Activated CD8-positive, alpha-beta memory T cell treated with anti-CD3 and anti-CD28 coated beads for 36 hours (primary cell): ENCODE results near the gene RPAP3. TPM values are rescaled to one million over a fixed set of nuclear protein-coding genes. Genes with fewer than 3 reads are reported as not detected.
"Not testable (repeated sequence)": the region's sequence is repeated elsewhere in the genome, so short reads cannot be mapped to it uniquely, and the experiment has no call there.

Experiments
- CTCF ChIA-PET: fragments of 350-600 bp; sonication (Branson Sonifier 250); formaldehyde crosslinking; loops from one replicate; lab custom pipeline; 2021; ENCODE audit warnings: antibody characterized with exemption; lab: Charles Lee
- POLR2A ChIA-PET: fragments of 350-600 bp; sonication (Branson Sonifier 250); formaldehyde crosslinking; loops from one replicate; lab custom pipeline; 2021; ENCODE audit warnings: antibody characterized with exemption; lab: Charles Lee
- total RNA-seq, 2 experiments: library from RNA; stranded (reverse); gene quantifications; one replicate each; pipeline ENCODE4 v1.2.3, GENCODE V29; 2021

RPAP3 gene
- total RNA-seq, 2 experiments from 2014 or later: 52.0 to 55.2 TPM

- ChIA-PET CTCF (interaction anchor here (0.6 to 1.8 kb wide), 8 partner anchors 15 to 1221 kb away, joined by 3 to 7 read pairs (median 4); no protein-coding TSS in a partner anchor), POLR2A (no interaction called here)
Measured at GRCh38 chr12:47651368-47652254, 54.2 kb downstream of the RPAP3 start.

- ChIA-PET CTCF (interaction anchor here (1.8 kb wide), 1 partner anchor 36 kb away, joined by 7 read pairs; no protein-coding TSS in a partner anchor), POLR2A (no interaction called here)
Measured at GRCh38 chr12:47650469-47650868, 55.4 kb downstream of the RPAP3 start.

- POLR2A ChIA-PET: no interaction called here
- CTCF ChIA-PET: interaction anchor here (1.4 to 1.5 kb wide), 2 partner anchors 66 to 189 kb away, joined by 3 to 6 read pairs; no protein-coding TSS in a partner anchor
Measured at GRCh38 chr12:47649381-47649780, 56.4 kb downstream of the RPAP3 start.

GRCh38 chr12:47648056-47648579 lies 57.7 kb downstream of the RPAP3 start:
- POLR2A ChIA-PET: no interaction called here
- CTCF ChIA-PET: interaction anchor here (1.5 kb wide), 1 partner anchor 67 kb away, joined by 6 read pairs; no protein-coding TSS in a partner anchor

- POLR2A ChIA-PET, CTCF ChIA-PET: not testable (repeated sequence)
Measured at GRCh38 chr12:47642310-47642709, 63.5 kb downstream of the RPAP3 start.

- ChIA-PET POLR2A (interaction anchor here (0.6 kb wide), 1 partner anchor 515 kb away, joined by 4 read pairs; no protein-coding TSS in a partner anchor), CTCF (interaction anchor here (1.3 to 2.3 kb wide), 2 partner anchors 15 to 20 kb away, joined by 3 to 6 read pairs; no protein-coding TSS in a partner anchor)
Measured at GRCh38 chr12:47636908-47637780, 68.7 kb downstream of the RPAP3 start.

GRCh38 chr12:47635770-47636169 lies 70.1 kb downstream of the RPAP3 start:
- POLR2A ChIA-PET: not testable (repeated sequence)
- CTCF ChIA-PET: interaction anchor here (2.3 kb wide), 1 partner anchor 16 kb away, joined by 6 read pairs; no protein-coding TSS in a partner anchor

GRCh38 chr12:47634127-47634526 lies 71.7 kb downstream of the RPAP3 start:
- POLR2A ChIA-PET: no interaction called here
- CTCF ChIA-PET: no interaction called here

GRCh38 chr12:47621960-47622359 lies 83.9 kb downstream of the RPAP3 start:
- ChIA-PET CTCF (no interaction called here), POLR2A (no interaction called here)

- ChIA-PET CTCF (no interaction called here), POLR2A (no interaction called here)
Measured at GRCh38 chr12:47617476-47617875, 88.4 kb downstream of the RPAP3 start.

- ChIA-PET CTCF (no interaction called here), POLR2A (no interaction called here)
Measured at GRCh38 chr12:47616440-47616839, 89.4 kb downstream of the RPAP3 start.

- CTCF ChIA-PET: no interaction called here
- POLR2A ChIA-PET: no interaction called here
Measured at GRCh38 chr12:47615711-47616110, 90.1 kb downstream of the RPAP3 start.

- ChIA-PET POLR2A (no interaction called here), CTCF (no interaction called here)
Measured at GRCh38 chr12:47614521-47614920, 91.3 kb downstream of the RPAP3 start.

- POLR2A ChIA-PET: no interaction called here
- CTCF ChIA-PET: no interaction called here
Measured at GRCh38 chr12:47612953-47613352, 92.9 kb downstream of the RPAP3 start.

- POLR2A ChIA-PET: no interaction called here
- CTCF ChIA-PET: no interaction called here
Measured at GRCh38 chr12:47611906-47612305, 93.9 kb downstream of the RPAP3 start.

Other genes with a start within 250 kb of the RPAP3 start
- not detected for gene ENDOU, start 19.5 kb upstream of the RPAP3 start, total RNA-seq
- gene RAPGEF3, start 52.9 kb upstream of the RPAP3 start, total RNA-seq: 1 to 10 TPM; 1.1 to 1.4 TPM
- gene SLC48A1, start 67.2 kb upstream of the RPAP3 start, total RNA-seq: 10 to 100 TPM; 12.0 to 12.9 TPM
- gene HDAC7, start 113.9 kb upstream of the RPAP3 start, total RNA-seq: 100 to 1,000 TPM; 225 to 247 TPM
- 100 to 1,000 TPM; 104 to 106 TPM for gene VDR, start 199.0 kb upstream of the RPAP3 start, total RNA-seq